MM.1S (cell line): ENCODE data around the gene ZC3H4.

Experiments used
- DNase-seq: peaks from one replicate; pipeline ENCODE4 v3.0.0-alpha.2; 2015
- H2AFZ ChIP-seq: fragments of 300-600 bp; sonication (generic); 2 replicates; pipeline ENCODE4 v1.6.0; 2016; ENCODE audit warnings: antibody characterized with exemption, low read length
- H3F3A ChIP-seq: fragments of 300-600 bp; sonication (generic); 2 replicates; pipeline ENCODE4 v1.6.1; 2016; ENCODE audit warnings: mild to moderate bottlenecking, antibody characterized with exemption, low read length, moderate library complexity, mixed read lengths; ENCODE audit not compliant: insufficient read depth
- H3K27ac ChIP-seq: fragments of 300-600 bp; sonication (generic); 2 replicates; pipeline ENCODE4 v1.5.1; 2016; ENCODE audit warnings: mild to moderate bottlenecking, low read length
- H3K27me3 ChIP-seq: fragments of 300-600 bp; sonication (generic); replicated peaks from 2 replicates; pipeline ENCODE4 v1.6.0; 2016; ENCODE audit warnings: low read length; ENCODE audit not compliant: insufficient read depth
- H3K36me3 ChIP-seq: fragments of 300-600 bp; sonication (generic); replicated peaks from 2 replicates; pipeline ENCODE4 v1.6.1; 2016; ENCODE audit warnings: mild to moderate bottlenecking, low read length, mixed read lengths; ENCODE audit not compliant: insufficient read depth
- H3K4me1 ChIP-seq: fragments of 300-600 bp; sonication (generic); 2 replicates; pipeline ENCODE4 v1.6.1; 2016; ENCODE audit warnings: low read length, mixed read lengths
- H3K4me2 ChIP-seq: fragments of 300-600 bp; sonication (generic); 2 replicates; pipeline ENCODE4 v1.6.0; 2016; ENCODE audit warnings: low read depth, low read length
- H3K4me3 ChIP-seq: fragments of 300-600 bp; sonication (generic); 2 replicates; pipeline ENCODE4 v1.5.1; 2016; ENCODE audit warnings: low read length, mixed read lengths
- H3K79me2 ChIP-seq: fragments of 300-600 bp; sonication (generic); 2 replicates; pipeline ENCODE4 v1.6.1; 2016; ENCODE audit warnings: mixed run types, low read length, mixed read lengths
- H3K9ac ChIP-seq: fragments of 300-600 bp; sonication (generic); 2 replicates; pipeline ENCODE4 v1.6.1; 2016; ENCODE audit warnings: low read length, mixed read lengths
- H3K9me2 ChIP-seq: fragments of 300-600 bp; sonication (generic); replicated peaks from 2 replicates; pipeline ENCODE4 v1.6.1; 2016; ENCODE audit warnings: mild to moderate bottlenecking, low read length, mixed read lengths; ENCODE audit not compliant: insufficient read depth
- H3K9me3 ChIP-seq: fragments of 300-600 bp; sonication (generic); replicated peaks from 2 replicates; pipeline ENCODE4 v1.6.1; 2016; ENCODE audit warnings: mild to moderate bottlenecking, low read length, mixed read lengths; ENCODE audit not compliant: insufficient read depth
- H4K20me1 ChIP-seq: fragments of 300-600 bp; sonication (generic); 2 replicates; pipeline ENCODE4 v1.6.1; 2016; ENCODE audit warnings: mild to moderate bottlenecking, low read length, moderate library complexity, mixed read lengths; ENCODE audit not compliant: insufficient read depth
- EZH2 ChIP-seq: fragments of 300-600 bp; sonication (generic); optimal IDR thresholded peaks from 2 replicates; pipeline ENCODE3; 2017; ENCODE audit warnings: low read depth, mild to moderate bottlenecking, antibody characterized with exemption, low read length, mixed read lengths
- EZH2phosphoT487 ChIP-seq: fragments of 300-600 bp; sonication (generic); IDR thresholded peaks from 2 replicates; pipeline ENCODE4 v1.6.1; 2018; ENCODE audit warnings: antibody characterized with exemption, low read length
- TF ChIP-seq, protein P1 (sequence below): fragments of 300-600 bp; sonication (generic); IDR thresholded peaks from 2 replicates; pipeline ENCODE4 v1.5.1; 2016; ENCODE audit warnings: antibody characterized with exemption, low read length, mixed read lengths

Gene ZC3H4

DNA sequence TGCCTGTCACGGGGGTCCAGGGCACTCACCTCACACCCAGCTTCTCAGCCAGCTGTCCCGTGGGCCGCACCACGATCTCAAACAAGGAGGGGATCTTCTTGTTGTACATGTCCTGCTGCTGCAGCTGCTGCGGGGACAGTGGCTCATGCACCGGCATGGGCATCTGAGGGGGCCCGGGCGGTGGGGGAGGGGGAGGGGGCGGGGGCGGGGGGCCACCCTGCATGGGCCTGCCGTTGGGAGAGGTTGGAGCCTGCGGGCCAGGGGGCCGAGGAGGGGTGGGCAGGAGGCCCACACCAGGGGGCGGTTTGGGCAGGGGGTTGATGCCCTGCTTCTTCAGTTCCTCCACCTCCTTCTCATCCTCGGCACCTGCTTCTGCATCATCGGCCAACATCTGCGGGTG, 41.3 kb downstream of the ZC3H4 start:
- Histone ChIP-seq H3K4me1 (no peaks in the 10 kb centered on the region), H3K27ac (no peak overlapping the region), H4K20me1 (no peaks in the 10 kb centered on the region), H3K9me3 (no peaks in the 10 kb centered on the region), H2AFZ (no peak overlapping the region), H3K79me2 (peaks cover 32% of the 10 kb centered on the region), H3K36me3 (no peaks in the 10 kb centered on the region; the same call in 1 of the 2 replicates), H3F3A (no peaks in the 10 kb centered on the region), H3K4me2 (no peak overlapping the region), H3K4me3 (no peak overlapping the region), H3K9ac (no peak overlapping the region), H3K9me2 (no peaks in the 10 kb centered on the region), H3K27me3 (no peaks in the 10 kb centered on the region)
- TF ChIP-seq EZH2: no peak
- TF ChIP-seq, protein P1, sequence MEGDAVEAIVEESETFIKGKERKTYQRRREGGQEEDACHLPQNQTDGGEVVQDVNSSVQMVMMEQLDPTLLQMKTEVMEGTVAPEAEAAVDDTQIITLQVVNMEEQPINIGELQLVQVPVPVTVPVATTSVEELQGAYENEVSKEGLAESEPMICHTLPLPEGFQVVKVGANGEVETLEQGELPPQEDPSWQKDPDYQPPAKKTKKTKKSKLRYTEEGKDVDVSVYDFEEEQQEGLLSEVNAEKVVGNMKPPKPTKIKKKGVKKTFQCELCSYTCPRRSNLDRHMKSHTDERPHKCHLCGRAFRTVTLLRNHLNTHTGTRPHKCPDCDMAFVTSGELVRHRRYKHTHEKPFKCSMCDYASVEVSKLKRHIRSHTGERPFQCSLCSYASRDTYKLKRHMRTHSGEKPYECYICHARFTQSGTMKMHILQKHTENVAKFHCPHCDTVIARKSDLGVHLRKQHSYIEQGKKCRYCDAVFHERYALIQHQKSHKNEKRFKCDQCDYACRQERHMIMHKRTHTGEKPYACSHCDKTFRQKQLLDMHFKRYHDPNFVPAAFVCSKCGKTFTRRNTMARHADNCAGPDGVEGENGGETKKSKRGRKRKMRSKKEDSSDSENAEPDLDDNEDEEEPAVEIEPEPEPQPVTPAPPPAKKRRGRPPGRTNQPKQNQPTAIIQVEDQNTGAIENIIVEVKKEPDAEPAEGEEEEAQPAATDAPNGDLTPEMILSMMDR: no peak
- TF ChIP-seq EZH2phosphoT487: no peak
- no peak for DNase-seq

DNA sequence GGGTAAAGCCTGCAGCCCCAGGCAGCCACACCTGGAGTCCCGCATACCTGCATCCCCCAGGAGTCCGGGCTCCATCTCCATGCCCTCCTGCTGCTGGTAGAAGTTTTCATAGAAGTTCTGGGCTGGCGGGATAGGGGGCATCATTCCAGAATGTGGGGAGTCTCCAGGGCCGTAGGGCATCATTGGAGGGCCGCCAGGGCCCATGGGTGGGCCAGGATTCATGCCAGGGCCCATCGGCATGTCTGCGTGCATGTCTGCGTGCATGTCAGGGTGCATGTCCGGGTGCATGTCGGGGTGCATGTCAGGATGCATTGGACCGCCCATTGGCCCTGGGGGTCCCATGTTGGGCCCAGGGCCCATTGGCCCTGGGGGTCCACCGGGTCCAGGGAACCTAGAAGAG, 41.8 kb downstream of the ZC3H4 start:
- no peak overlapping the region for H2AFZ ChIP-seq
- H3F3A ChIP-seq: no peaks in the 10 kb centered on the region
- H3K36me3 ChIP-seq: no peaks in the 10 kb centered on the region
- no peaks in the 10 kb centered on the region for H3K9me3 ChIP-seq
- H3K9me2 ChIP-seq: no peaks in the 10 kb centered on the region
- H3K27me3 ChIP-seq: no peaks in the 10 kb centered on the region
- no peak overlapping the region for H3K27ac ChIP-seq
- H3K4me3 ChIP-seq: no peak overlapping the region
- H3K79me2 ChIP-seq: peaks cover 32% of the 10 kb centered on the region
- no peak for DNase-seq
- no peaks in the 10 kb centered on the region for H4K20me1 ChIP-seq
- H3K9ac ChIP-seq: no peak overlapping the region
- no peak overlapping the region for H3K4me2 ChIP-seq
- H3K4me1 ChIP-seq: no peaks in the 10 kb centered on the region
- no peak for TF ChIP-seq EZH2

DNA sequence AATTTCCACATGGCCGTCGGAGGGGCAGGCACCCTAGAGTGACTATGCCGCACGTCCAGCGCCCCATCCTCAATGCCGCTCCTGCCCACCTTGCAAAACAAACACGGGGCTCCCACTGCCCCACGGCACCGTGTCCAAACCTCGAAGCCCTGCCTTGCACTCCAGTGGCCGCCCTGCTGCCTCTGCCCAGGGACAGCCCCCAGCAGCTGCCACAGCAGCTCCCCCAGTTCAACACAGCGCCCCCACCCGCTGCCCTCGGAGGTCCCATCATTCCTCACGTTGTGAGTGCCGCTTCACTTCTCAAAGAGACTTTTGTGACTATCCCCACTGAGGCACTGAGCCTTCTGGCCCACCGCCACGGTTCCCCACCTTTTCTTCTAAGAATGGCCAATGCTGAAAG, 42.8 kb downstream of the ZC3H4 start:
- H3K4me1 ChIP-seq: no peaks in the 10 kb centered on the region
- H3K36me3 ChIP-seq: no peaks in the 10 kb centered on the region
- no peaks in the 10 kb centered on the region for H3K9me2 ChIP-seq
- no peak overlapping the region for H3K9ac ChIP-seq
- peaks cover 25% of the 10 kb centered on the region for H3K79me2 ChIP-seq
- H3K27me3 ChIP-seq: no peaks in the 10 kb centered on the region
- H2AFZ ChIP-seq: no peak overlapping the region
- H4K20me1 ChIP-seq: no peaks in the 10 kb centered on the region
- DNase-seq: no peak
- H3K4me3 ChIP-seq: no peak overlapping the region
- H3K4me2 ChIP-seq: no peak overlapping the region
- TF ChIP-seq, protein P1: no peak
- TF ChIP-seq EZH2phosphoT487: no peak
- TF ChIP-seq EZH2: no peak
- H3F3A ChIP-seq: no peaks in the 10 kb centered on the region
- H3K27ac ChIP-seq: no peak overlapping the region
- no peaks in the 10 kb centered on the region for H3K9me3 ChIP-seq

DNA sequence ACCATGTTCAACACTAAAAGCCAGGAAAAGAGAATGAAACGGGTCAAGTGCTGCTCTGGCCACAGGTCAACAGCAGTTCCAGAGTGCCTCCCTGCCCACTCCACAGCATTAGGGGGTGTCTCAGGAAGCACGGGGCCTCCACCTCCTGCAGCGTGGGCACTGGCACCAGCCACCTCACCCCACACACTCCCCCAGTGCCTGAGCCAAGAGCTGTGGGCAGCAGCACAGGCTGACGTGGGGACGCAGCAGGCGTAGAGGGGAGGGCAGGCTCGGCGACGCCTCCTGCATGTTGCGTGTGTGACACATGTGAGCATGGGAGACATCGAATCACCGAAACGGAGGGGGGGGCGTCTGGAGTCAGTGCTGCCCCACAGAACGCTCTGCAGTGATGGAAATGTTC, 43.8 kb downstream of the ZC3H4 start:
- no peaks in the 10 kb centered on the region for H4K20me1 ChIP-seq

More for the DNA sequence above, 43.8 kb downstream of the ZC3H4 start:
- Histone ChIP-seq H3K27me3 (no peaks in the 10 kb centered on the region), H3K4me2 (no peak overlapping the region), H3K9me3 (no peaks in the 10 kb centered on the region), H3K4me1 (no peaks in the 10 kb centered on the region), H2AFZ (no peak overlapping the region), H3K4me3 (no peak overlapping the region), H3K79me2 (peaks cover 15% of the 10 kb centered on the region; the same call in 1 of the 2 replicates), H3K9me2 (no peaks in the 10 kb centered on the region), H3K9ac (no peak overlapping the region), H3K27ac (no peak overlapping the region), H3K36me3 (no peaks in the 10 kb centered on the region), H3F3A (no peaks in the 10 kb centered on the region)
- no peak for TF ChIP-seq EZH2
- TF ChIP-seq EZH2phosphoT487: no peak
- TF ChIP-seq, protein P1: no peak
- no peak for DNase-seq
